ENCODE measurements around the gene ARL2BP.
A peak's percentile ranks its signal among the peaks of the same experiment; 100 is the strongest.

The ARL2BP gene

DNA sequence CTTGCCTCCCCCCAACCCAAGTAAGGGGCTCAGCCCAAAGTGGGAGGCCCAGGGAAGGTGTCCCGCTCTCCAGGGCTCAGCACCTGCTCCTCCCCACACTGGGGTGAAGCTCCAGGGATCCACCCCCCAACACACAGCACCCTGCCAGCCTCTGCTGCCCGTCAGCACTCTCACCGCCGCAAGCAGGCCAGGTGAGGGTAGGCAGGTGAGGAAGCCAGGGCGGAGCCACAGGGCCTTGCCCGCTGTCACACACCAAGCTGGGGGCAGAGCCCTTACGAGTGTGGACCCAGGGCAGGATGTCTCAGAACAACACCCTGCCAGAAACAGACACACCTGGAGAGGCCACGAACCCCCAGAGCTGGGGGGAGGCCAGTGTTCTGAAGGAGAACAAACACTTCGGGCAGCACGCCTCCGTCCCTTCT, 19.9 kb downstream of the ARL2BP start (continued):
- TF ChIP-seq, protein P1, sequence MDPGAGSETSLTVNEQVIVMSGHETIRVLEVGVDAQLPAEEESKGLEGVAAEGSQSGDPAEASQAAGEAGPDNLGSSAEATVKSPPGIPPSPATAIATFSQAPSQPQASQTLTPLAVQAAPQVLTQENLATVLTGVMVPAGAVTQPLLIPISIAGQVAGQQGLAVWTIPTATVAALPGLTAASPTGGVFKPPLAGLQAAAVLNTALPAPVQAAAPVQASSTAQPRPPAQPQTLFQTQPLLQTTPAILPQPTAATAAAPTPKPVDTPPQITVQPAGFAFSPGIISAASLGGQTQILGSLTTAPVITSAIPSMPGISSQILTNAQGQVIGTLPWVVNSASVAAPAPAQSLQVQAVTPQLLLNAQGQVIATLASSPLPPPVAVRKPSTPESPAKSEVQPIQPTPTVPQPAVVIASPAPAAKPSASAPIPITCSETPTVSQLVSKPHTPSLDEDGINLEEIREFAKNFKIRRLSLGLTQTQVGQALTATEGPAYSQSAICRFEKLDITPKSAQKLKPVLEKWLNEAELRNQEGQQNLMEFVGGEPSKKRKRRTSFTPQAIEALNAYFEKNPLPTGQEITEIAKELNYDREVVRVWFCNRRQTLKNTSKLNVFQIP (CRISPR knock-in tag; IDR thresholded peaks at IDR 0.05; ENCODE audit: borderline replicate concordance, low read depth) = no peak

DNA sequence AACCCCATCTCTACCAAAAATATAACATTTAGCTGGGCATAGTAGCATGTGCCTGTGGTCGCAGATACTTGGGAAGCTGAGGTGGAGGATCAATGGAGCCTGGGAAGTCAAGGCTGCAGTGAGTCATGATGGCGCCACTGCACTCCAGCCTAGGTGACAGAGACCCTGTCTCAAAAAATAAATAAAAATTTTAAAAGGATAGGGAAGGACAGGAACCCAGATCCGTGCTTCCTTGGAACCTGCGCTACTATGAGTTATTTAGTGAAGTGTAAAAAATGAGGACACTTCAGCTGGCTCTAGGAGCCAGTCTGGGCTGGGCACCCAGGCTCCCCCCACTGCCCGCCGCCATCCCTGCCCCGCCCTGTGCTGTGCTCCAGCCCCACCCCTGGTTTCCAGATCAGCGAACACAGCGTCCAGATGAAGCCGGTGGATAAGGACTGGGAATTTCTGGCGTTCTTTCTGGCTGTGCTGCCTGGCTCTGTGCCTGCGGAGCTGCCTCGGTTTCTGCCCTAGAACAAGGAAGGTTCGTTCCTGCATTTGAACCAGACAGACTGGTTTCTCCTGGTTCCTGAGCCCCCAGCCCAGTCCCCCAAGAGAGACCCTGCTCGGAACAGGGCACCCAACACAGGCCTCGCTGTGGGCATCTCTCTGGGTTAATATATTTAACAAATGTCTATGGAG, 20.9 kb downstream of the ARL2BP start:
- TF ChIP-seq, protein P1 (CRISPR knock-in tag; IDR thresholded peaks at IDR 0.05; ENCODE audit: borderline replicate concordance, low read depth) = no peak
- TF ChIP-seq, protein P2, sequence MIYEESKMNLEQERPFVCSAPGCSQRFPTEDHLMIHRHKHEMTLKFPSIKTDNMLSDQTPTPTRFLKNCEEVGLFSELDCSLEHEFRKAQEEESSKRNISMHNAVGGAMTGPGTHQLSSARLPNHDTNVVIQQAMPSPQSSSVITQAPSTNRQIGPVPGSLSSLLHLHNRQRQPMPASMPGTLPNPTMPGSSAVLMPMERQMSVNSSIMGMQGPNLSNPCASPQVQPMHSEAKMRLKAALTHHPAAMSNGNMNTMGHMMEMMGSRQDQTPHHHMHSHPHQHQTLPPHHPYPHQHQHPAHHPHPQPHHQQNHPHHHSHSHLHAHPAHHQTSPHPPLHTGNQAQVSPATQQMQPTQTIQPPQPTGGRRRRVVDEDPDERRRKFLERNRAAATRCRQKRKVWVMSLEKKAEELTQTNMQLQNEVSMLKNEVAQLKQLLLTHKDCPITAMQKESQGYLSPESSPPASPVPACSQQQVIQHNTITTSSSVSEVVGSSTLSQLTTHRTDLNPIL (CRISPR knock-in tag; IDR thresholded peaks at IDR 0.05; ENCODE audit: low read depth) = no peak
- TF ChIP-seq, protein P3, sequence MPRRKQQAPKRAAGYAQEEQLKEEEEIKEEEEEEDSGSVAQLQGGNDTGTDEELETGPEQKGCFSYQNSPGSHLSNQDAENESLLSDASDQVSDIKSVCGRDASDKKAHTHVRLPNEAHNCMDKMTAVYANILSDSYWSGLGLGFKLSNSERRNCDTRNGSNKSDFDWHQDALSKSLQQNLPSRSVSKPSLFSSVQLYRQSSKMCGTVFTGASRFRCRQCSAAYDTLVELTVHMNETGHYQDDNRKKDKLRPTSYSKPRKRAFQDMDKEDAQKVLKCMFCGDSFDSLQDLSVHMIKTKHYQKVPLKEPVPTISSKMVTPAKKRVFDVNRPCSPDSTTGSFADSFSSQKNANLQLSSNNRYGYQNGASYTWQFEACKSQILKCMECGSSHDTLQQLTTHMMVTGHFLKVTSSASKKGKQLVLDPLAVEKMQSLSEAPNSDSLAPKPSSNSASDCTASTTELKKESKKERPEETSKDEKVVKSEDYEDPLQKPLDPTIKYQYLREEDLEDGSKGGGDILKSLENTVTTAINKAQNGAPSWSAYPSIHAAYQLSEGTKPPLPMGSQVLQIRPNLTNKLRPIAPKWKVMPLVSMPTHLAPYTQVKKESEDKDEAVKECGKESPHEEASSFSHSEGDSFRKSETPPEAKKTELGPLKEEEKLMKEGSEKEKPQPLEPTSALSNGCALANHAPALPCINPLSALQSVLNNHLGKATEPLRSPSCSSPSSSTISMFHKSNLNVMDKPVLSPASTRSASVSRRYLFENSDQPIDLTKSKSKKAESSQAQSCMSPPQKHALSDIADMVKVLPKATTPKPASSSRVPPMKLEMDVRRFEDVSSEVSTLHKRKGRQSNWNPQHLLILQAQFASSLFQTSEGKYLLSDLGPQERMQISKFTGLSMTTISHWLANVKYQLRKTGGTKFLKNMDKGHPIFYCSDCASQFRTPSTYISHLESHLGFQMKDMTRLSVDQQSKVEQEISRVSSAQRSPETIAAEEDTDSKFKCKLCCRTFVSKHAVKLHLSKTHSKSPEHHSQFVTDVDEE (CRISPR knock-in tag; IDR thresholded peaks at IDR 0.05) = no peak
- TF ChIP-seq SNAI2 (CRISPR knock-in tag; IDR thresholded peaks at IDR 0.05) = no peak
- TF ChIP-seq ZFP3 (CRISPR knock-in tag; IDR thresholded peaks at IDR 0.05) = no peak
- TF ChIP-seq ZNF70 (CRISPR knock-in tag; IDR thresholded peaks at IDR 0.05) = no peak
- TF ChIP-seq, protein P4, sequence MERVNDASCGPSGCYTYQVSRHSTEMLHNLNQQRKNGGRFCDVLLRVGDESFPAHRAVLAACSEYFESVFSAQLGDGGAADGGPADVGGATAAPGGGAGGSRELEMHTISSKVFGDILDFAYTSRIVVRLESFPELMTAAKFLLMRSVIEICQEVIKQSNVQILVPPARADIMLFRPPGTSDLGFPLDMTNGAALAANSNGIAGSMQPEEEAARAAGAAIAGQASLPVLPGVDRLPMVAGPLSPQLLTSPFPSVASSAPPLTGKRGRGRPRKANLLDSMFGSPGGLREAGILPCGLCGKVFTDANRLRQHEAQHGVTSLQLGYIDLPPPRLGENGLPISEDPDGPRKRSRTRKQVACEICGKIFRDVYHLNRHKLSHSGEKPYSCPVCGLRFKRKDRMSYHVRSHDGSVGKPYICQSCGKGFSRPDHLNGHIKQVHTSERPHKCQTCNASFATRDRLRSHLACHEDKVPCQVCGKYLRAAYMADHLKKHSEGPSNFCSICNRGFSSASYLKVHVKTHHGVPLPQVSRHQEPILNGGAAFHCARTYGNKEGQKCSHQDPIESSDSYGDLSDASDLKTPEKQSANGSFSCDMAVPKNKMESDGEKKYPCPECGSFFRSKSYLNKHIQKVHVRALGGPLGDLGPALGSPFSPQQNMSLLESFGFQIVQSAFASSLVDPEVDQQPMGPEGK (CRISPR knock-in tag; IDR thresholded peaks at IDR 0.05; ENCODE audit: borderline replicate concordance) = no peak
- no peak for TF ChIP-seq BACH2 (CRISPR knock-in tag; IDR thresholded peaks at IDR 0.05; ENCODE audit: borderline replicate concordance)
- no peak for TF ChIP-seq ZC3H10 (CRISPR knock-in tag; IDR thresholded peaks at IDR 0.05)
- TF ChIP-seq ESRRG (CRISPR knock-in tag; IDR thresholded peaks at IDR 0.05) = no peak
- no peak for TF ChIP-seq ZNF565 (CRISPR knock-in tag; conservative IDR thresholded peaks at IDR 0.05; ENCODE audit: low read depth)
- TF ChIP-seq, protein P5, sequence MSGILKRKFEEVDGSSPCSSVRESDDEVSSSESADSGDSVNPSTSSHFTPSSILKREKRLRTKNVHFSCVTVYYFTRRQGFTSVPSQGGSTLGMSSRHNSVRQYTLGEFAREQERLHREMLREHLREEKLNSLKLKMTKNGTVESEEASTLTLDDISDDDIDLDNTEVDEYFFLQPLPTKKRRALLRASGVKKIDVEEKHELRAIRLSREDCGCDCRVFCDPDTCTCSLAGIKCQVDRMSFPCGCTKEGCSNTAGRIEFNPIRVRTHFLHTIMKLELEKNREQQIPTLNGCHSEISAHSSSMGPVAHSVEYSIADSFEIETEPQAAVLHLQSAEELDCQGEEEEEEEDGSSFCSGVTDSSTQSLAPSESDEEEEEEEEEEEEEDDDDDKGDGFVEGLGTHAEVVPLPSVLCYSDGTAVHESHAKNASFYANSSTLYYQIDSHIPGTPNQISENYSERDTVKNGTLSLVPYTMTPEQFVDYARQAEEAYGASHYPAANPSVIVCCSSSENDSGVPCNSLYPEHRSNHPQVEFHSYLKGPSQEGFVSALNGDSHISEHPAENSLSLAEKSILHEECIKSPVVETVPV (CRISPR knock-in tag; IDR thresholded peaks at IDR 0.05) = no peak
- no peak for TF ChIP-seq PPARA (CRISPR knock-in tag; IDR thresholded peaks at IDR 0.05; ENCODE audit: borderline replicate concordance)
- TF ChIP-seq TCF4 (CRISPR knock-in tag; IDR thresholded peaks at IDR 0.05; ENCODE audit: borderline replicate concordance) = no peak
- no peak for TF ChIP-seq ARNTL (CRISPR knock-in tag; IDR thresholded peaks at IDR 0.05; ENCODE audit: borderline replicate concordance, low read depth)
- TF ChIP-seq GLIS3 (CRISPR knock-in tag; IDR thresholded peaks at IDR 0.05) = no peak
- peak; percentile 91 for ATAC-seq

DNA sequence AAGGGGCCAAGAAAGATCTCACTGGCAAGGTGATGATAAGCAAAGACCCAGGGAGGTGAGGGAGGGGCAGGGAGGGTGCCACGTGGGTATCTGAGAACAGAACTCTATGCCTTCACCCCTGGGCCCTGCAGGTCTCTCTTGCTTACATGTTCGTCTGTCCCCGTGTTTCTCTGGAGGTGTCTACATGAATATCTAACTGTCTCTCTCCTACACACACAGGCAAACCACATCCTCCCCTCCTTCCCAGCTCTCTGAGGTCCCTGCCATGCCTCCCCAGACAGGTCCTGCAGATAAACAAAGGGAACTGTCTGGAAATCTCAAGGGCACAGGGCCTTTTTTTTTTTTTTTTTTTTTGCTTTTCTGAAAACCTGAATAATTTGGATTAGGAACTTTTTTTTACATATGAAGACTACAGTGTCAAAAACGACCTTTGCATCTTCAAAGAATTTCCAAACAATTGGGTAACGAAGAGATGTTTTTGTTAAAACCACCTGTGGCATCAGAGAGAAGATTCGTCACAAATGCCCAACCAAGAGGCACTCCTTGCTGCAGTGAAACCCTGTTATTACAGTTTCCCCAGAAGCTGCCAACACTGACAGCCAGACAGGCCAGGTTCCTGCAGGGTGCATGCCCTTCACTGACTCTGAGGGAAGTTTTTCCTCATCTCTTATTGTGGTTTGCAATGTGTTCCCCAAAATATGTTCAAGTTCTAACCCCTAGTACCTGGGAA, 21.6 kb downstream of the ARL2BP start:
- peak; percentile 34 for ATAC-seq
- TF ChIP-seq ARNTL (CRISPR knock-in tag; IDR thresholded peaks at IDR 0.05; ENCODE audit: borderline replicate concordance, low read depth) (no peak), BACH2 (CRISPR knock-in tag; IDR thresholded peaks at IDR 0.05; ENCODE audit: borderline replicate concordance) (no peak), GLIS3 (CRISPR knock-in tag; IDR thresholded peaks at IDR 0.05) (no peak), TCF4 (CRISPR knock-in tag; IDR thresholded peaks at IDR 0.05; ENCODE audit: borderline replicate concordance) (no peak), OSR1 (CRISPR knock-in tag; IDR thresholded peaks at IDR 0.05) (no peak), ESRRG (CRISPR knock-in tag; IDR thresholded peaks at IDR 0.05) (no peak), ZNF8 (CRISPR knock-in tag; IDR thresholded peaks at IDR 0.05) (no peak), ZNF565 (CRISPR knock-in tag; conservative IDR thresholded peaks at IDR 0.05; ENCODE audit: low read depth) (no peak), CSDC2 (CRISPR knock-in tag; IDR thresholded peaks at IDR 0.05) (no peak), ISL1 (CRISPR knock-in tag; IDR thresholded peaks at IDR 0.05) (no peak), ZNF70 (CRISPR knock-in tag; IDR thresholded peaks at IDR 0.05) (no peak), ZFP30 (CRISPR knock-in tag; IDR thresholded peaks at IDR 0.05) (no peak), PPARA (CRISPR knock-in tag; IDR thresholded peaks at IDR 0.05; ENCODE audit: borderline replicate concordance) (no peak)
- TF ChIP-seq, protein P3 (CRISPR knock-in tag; IDR thresholded peaks at IDR 0.05) = no peak

Data from SK-N-SH treated with all-trans-retinoic acid at 6 μM for 48 hours (cell line).